Measurements from ENCODE around the gene DNAJC12.

DNA sequence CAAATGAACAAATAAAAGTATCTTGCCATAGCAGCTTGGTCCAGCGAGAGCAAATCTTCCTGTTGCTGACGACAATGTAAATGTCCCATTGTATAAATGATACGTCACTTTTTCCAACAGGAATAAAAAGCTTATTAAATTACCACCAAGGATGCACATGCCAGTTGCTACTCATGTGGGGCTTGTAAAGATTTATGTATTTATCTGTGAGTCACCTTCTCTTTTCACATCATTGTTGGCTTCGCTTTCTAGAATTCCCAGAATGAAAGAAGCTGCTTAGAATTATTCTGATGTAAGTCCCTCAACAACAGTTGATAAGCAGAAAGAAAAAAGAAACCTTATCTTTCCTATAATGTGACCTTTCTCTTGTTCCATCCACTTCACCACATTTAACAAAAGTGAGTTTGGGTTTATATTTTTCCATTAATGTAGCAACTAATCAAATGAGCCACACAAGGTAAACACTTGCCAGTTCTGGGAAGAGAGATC, 22.4 kb downstream of the DNAJC12 start:
- TF ChIP-seq, protein P1, sequence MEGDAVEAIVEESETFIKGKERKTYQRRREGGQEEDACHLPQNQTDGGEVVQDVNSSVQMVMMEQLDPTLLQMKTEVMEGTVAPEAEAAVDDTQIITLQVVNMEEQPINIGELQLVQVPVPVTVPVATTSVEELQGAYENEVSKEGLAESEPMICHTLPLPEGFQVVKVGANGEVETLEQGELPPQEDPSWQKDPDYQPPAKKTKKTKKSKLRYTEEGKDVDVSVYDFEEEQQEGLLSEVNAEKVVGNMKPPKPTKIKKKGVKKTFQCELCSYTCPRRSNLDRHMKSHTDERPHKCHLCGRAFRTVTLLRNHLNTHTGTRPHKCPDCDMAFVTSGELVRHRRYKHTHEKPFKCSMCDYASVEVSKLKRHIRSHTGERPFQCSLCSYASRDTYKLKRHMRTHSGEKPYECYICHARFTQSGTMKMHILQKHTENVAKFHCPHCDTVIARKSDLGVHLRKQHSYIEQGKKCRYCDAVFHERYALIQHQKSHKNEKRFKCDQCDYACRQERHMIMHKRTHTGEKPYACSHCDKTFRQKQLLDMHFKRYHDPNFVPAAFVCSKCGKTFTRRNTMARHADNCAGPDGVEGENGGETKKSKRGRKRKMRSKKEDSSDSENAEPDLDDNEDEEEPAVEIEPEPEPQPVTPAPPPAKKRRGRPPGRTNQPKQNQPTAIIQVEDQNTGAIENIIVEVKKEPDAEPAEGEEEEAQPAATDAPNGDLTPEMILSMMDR (IDR thresholded peaks at IDR 0.05), result no peak
- no peak for TF ChIP-seq EZH2 (IDR thresholded peaks at IDR 0.05)
- TF ChIP-seq EZH2phosphoT487 (IDR thresholded peaks at IDR 0.05), result no peak
